HG02981 (cell line): ENCODE data around the gene EHF.
"Not testable (repeated sequence)": the region's sequence is repeated elsewhere in the genome, so short reads cannot be mapped to it uniquely, and the experiment has no call there.

ENCODE experiments used
- ATAC-seq: cut with Tn5 transposase; IDR thresholded peaks from one replicate; pipeline ENCODE4 v1.9.1; 2021; ENCODE audit warnings: mild to moderate bottlenecking, moderate library complexity; ENCODE audit not compliant: unreplicated experiment

Gene EHF

GRCh38 chr11:34665077-34665835 is 44.4 kb downstream of the EHF start:
- no peak for ATAC-seq

- no peak for ATAC-seq
Measured at GRCh38 chr11:34667810-34668582, 47.1 kb downstream of the EHF start.

- ATAC-seq: no peak
Measured at GRCh38 chr11:34668583-34669053, 47.7 kb downstream of the EHF start.

DNA sequence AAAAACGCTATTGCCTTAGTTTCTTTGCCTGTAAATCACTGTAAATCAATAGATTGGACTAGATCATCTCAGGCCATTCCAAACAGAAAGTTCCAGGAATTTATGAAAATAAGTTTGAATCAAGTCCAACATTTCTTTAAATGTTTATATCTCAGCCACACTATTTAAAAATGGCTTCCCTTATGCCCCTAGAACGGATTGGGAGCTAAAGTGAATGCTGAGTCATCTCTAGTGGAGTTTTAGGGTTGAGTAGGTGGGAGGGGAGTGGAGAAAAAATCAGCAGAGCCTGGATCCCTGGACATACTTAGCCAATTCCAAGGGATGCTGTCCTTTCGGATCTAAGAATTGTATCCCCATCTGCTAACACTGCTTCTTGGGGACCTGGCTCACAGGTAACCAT is 48.6 kb downstream of the EHF start:
- no peak for ATAC-seq

- ATAC-seq: no peak
Measured at GRCh38 chr11:34671117-34671516, 50.2 kb downstream of the EHF start.

DNA sequence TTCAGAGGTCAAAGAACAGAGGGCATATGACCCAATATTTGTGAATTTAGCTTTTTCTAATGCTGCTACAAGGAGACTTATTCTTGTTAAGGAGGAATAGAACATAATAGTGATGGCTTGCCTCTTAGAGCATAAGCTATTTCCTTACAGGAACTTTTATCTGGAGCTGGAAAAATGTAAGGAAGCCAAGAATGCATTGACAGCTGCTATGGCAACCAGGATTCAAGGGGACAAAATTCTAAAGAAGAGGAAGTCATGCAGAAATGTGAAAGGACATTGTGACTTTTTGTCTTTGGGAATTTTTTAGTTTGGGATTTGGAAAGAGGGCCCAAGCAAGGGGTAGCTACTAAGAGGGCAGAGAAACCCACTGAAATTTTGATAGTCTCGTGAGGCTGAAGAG is 51.1 kb downstream of the EHF start:
- ATAC-seq: no peak

DNA sequence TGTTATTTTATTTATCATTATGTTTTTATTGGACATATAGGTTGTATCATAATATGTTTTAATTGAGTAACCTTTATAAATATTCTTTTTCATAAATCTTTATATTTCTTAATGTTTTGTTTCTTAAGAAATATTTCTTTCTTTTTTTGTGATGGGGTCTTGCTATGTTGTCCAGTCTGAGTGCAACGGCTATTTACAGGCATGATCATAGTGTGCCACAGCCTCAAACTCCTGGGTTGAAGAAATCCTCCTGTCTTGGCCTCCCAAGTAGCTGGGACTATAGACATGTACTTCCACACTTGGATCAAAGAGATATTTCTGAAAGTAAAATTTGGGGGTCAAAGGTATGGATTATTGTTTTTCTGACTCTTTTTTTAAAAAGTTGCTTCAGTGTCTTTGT is 53.1 kb downstream of the EHF start:
- no peak for ATAC-seq

DNA sequence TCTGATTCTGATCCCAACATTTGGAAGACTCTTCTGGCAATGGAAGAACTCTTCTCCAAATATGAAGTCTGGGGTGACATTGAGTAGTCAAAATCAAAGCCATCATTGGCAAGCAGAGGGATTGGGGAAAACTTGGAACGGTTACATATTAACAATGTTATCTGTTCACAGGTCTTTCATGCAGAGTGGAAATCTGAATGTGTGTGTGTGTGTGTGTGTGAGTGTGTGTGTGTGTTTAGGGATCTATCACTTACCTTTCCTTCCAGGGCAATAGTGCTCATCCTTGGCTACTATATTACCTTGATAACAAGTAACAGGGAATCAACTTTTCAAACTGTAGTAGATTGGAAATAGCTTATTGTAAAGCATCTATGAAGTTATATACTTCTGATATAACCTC is 55.3 kb downstream of the EHF start:
- ATAC-seq: no peak

DNA sequence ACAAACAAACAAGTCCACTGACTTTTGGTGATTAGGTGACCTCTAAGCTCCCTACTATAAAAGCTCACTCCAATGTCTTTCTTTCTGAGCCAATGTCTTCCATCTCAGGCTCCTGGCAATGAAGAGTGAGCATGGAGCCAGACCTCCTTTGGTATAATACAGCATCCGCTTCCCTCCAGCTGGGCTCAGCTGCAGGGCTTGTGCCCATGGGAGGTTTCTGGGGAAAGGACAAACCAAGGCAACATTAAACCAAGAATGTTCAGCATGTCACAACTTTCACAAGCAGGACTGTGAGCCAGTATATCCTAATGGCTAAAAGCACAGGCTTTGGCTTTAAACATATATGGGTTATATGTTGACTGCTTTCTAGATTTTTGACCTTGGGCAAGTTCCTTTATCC is 58.8 kb downstream of the EHF start:
- no peak for ATAC-seq

DNA sequence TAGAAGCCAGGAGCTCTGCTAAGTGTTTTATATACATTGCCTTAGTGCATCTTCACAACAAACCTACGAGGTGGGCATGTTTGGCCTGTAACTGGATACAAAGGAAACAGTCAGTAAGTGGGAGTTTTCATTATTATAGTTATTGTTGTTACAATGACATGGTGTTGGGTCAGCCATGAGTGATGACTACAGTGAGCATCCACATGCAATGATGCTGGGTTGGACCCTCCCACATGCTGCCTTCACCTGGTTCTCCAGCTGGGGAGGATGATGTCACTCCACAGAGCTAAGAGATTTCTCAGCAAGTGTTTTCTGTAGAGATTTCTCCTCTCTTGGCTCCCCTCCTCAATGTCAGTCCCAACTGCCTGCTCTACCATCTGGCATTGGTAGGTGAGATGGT is 59.3 kb downstream of the EHF start:
- no peak for ATAC-seq

DNA sequence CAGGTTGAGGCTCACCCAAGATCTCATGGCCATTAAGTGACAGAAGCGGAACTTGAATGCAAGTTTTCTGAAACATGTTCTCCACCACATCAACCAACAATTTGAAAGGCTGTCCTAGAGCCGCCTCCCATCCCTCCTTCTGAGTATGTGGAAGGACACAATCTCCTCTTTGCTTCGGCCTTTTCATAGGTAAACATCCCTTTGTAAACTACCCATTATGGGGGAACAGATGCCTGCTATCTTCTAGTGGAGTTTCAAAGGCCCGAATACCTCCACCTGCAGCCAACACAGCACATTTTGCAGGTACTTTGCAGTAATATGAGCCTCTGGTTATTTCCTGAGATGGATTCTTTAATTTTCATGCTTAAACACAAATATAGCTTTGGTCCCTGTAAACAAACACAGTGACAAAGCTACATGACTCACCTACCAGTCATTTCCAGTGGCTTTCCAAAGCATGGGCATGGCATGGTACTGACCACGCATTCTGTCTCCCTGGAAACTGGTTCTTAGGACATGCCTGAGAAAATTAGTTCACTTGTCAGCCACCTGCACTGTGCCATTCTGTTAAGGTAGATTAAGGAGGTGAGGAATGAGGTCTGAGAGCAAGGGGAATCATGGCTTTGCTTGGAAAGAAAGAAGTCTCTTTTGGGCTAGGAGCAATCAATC is 60.2 kb downstream of the EHF start:
- no peak for ATAC-seq

- no peak for ATAC-seq
Measured at GRCh38 chr11:34682825-34683224, 61.9 kb downstream of the EHF start.

- no peak for ATAC-seq
Measured at GRCh38 chr11:34683396-34683795, 62.5 kb downstream of the EHF start.

DNA sequence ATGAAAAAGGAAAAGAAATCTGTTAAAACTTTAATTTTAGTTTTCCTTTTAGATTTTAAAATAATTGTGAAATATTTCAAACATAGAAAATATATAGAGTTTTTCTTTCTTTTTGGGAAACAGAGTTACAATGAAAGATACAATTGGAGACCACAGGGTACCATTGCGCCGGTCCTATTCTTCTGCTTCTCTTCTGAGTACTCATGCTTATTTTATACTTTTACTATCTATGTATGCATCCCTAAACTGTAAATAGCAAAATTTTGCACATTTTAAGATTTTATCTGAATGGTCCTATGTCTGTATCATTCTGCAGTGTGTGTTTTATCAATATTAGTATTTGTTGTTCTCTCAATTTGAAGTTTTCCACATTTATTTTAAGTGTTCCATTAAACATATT is 65.0 kb downstream of the EHF start:
- no peak for ATAC-seq

- not testable (repeated sequence) for ATAC-seq
Measured at GRCh38 chr11:34692299-34692698, 71.4 kb downstream of the EHF start.

- no peak for ATAC-seq
Measured at GRCh38 chr11:34696862-34697261, 76.0 kb downstream of the EHF start.

DNA sequence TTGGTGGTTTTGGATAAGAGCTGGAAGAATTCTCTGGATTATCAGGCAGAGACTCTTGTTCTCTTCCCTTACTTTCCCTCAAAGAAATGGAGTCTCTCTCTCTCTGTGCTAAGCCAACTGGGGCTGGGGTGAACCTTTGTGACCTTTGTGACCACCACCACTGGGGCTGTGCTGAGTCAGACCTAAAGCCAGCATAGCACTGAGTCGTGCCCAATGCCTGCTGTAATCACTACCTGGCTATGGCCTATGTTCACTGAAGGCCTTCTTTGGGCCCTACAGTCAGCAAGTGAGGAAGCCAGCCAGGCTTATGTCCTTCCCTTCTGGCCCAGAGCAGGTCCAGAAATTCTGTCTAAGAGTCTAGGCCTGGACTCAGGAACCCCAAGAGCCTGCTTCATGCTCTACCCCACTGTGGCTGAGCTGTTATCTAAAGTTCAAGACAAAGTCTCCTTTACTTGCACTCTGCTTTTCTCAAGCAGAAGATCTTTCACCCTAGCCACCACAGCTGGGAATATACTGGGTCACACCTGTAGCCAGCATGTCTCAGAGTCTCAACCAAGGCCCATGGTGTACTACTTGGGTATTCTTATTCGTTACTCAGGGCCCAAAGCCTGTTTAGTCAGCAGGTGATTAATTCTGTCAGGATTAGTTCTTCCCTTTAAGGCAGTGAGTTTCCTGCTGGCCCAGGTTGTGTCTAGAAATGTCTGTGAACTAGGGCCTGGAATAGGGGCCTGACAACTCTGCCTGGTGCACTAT is 86.0 kb downstream of the EHF start:
- no peak for ATAC-seq

GRCh38 chr11:34707462-34707840 is 86.6 kb downstream of the EHF start:
- no peak for ATAC-seq
